ENCODE results near the gene GPSM1.
"Not testable (repeated sequence)": the region's sequence is repeated elsewhere in the genome, so short reads cannot be mapped to it uniquely, and the experiment has no call there.

Gene GPSM1

GRCh38 chr9:136397643-136398042 is 70.3 kb downstream of the GPSM1 start:
- no peak for DNase-seq (ENCODE audit: low read depth)

- no peak for DNase-seq (ENCODE audit: low read depth)
These were observed 70.9 kb downstream of the GPSM1 start for GRCh38 chr9:136398286-136398685.

GRCh38 chr9:136399176-136400037 is 72.1 kb downstream of the GPSM1 start:
- DNase-seq (ENCODE audit: low read depth) = no peak

DNA sequence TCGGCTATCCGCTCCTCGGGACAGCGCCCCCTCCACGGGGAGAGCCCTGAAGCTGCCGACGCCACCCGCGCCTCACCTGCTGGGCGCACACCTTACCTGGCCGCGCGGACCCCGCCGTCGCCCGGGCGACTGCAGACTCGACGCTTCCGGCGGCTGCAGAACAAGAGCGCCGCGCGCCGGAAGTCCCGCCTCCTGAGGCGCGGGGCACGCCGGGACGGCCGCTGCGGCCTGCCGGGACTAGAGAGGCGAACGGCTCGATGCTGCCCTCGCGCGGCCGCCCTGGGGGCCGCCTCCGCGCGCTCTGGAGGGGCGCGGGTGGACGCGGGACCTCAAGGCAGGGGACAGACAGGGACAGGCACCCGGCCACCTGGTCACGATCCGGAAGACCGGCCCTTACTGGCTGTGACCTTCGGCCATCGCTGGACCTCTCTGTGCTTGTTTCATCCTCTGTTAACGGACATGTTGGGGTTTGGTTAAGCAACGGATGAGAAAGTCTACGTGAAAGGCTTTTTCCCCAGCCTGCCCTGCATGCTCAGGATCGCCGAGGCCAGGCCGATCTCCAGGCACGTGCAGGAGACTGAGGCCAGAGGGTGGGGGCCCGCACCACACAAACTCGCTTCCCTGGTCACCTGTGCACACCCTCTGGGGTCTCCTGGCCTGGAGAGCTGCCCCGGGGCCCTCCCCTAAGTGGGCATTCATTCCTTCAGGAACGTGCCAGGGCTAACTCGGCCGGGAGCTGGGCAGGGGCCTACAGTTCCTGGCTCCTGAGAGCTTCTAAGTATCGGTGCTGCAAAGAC is 72.9 kb downstream of the GPSM1 start, which contains the start of gene SNAPC4:
Gene SNAPC4 (minus strand): TSS at position 133 of the 797 bp plus-strand sequence. CDS start 1,742 bp downstream, outside the sequence.
- DNase-seq (ENCODE audit: low read depth) = peak; percentile 80

- DNase-seq (ENCODE audit: low read depth) = no peak
These were observed 74.0 kb downstream of the GPSM1 start for GRCh38 chr9:136401173-136401922.

DNA sequence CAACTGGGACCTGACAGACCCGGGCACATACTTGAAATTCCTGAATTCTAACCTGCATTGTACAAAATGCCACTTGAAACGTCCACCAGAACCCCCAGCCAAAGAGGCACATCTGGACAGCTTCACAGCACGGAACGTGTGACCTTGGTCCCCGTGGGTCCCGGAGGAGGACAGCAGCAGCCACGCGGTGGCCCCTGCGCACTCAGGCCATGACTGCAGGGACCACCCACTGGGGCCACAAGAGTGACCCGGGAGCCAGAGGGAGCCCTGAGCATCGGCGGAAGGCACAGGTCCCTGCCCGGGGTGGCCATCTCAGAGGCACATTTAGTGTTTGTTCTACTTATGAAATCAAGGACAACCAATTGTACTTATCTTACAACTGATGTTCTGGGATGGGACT is 74.7 kb downstream of the GPSM1 start:
- no peak for DNase-seq (ENCODE audit: low read depth)

DNA sequence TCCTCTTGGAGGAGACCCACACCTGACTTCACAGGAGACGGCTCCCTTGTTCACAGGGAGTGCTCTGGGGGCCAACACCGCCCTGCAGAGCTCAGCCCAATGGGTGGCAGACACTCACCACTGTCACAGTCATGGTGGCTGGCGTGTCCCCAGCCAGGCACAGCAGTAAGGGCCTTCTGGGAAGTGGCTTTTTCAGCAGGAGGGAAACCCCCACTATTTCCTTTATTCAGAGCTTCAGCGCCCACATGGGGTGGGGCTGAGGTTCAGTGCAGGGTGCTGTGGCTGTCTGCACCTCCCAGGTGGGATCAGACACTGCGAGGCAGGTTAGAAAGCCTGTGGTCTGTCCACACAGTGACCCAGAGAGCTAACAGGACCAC is 76.2 kb downstream of the GPSM1 start:
- DNase-seq (ENCODE audit: low read depth) = peak; percentile 61

DNA sequence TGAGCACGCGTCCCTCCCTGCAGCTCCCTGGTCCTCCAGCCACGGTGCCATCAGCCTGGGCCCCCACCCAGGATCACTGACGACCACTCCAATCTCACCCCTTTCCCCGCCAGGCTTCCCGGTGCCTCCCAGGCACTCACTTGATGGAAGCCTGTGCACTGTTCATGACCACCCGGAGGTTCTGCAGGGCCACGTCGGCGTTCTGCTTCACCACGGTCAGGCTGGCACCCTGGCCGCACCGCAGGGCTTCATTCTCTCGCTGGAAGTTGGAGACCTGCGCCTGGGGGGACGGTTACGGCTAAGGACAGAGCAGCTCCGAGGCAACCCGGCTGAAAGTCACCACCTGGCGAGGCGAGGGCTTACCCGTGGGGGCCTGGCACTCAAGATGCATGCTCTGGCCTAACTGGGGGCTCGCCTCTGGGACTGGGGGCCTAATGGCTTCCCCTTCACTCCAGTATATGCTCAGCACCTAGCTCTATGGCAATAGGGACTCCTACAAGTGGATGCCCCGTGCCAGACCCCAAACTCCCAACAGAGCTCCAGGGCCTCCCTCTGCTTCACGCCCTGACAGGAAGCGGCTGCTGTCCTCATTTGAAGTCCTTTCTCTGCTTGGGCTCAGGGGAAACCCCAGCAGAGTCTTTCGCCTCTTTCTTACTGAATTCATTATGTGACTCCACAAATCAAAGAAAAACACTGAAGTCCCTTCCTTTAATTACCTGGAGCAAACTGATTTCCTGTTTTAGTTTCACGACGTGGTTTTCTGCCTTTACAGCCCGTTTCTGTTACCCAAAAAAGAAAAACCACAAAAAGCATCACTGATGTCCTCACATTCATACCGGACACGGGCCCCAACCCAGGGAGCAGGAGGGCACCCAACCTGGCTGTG is 76.8 kb downstream of the GPSM1 start:
- no peak for DNase-seq (ENCODE audit: low read depth)

DNA sequence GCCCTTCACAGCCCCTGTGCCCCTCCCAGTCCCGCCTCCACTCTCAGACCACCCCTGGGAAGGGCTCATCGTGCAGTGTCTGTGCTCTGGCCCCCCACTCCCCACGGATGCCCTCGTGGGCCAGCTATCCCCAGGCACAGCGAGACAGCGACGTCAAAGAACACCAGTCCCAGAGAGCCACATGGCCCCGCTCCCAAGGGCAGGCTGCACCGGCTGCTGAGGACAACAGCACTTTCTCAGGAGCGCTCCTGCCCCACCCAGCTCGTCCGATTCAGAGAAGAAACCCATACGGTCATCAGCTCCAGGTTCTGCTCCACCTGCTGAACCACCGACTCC is 77.4 kb downstream of the GPSM1 start:
- no peak for DNase-seq (ENCODE audit: low read depth)

GRCh38 chr9:136405481-136405880 is 78.1 kb downstream of the GPSM1 start:
- DNase-seq (ENCODE audit: low read depth) = no peak

DNA sequence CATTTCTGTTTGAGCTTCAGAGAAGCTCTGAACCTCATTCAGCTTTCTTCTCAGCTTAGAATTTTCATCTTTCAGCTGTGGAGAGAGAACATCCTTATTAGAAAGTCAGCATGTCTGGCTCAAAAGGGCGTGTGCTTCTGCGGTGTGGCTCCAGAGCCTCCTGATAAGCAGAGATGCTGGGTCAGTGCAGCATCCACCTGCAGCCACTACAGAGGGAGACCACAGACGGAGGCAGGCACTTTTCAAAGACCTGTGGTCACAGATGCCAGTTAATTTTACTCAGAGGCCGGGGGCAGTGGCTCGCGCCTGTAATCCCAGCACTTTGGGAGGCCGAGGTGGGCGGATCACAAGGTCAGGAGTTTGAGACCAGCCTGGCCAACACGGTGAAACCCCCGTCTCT is 78.6 kb downstream of the GPSM1 start:
- DNase-seq (ENCODE audit: low read depth) = not testable (repeated sequence)

GRCh38 chr9:136407061-136407460 is 79.7 kb downstream of the GPSM1 start:
- not testable (repeated sequence) for DNase-seq (ENCODE audit: low read depth)

GRCh38 chr9:136407911-136408310 is 80.6 kb downstream of the GPSM1 start:
- no peak for DNase-seq (ENCODE audit: low read depth)

All from activated gamma-delta T cell treated with anti-CD3 and anti-CD28 coated beads, Interleukin-2, amount 50 U/mL, for 16 hours (primary cell).